GM10266 (cell line): Measurements from ENCODE around the gene TFB1M.

Experiments used
- DNase-seq: peaks from one replicate; pipeline ENCODE4 v3.0.0; 2012; ENCODE audit errors: extremely low spot score
- CTCF ChIP-seq: IDR thresholded peaks from 2 replicates; pipeline ENCODE4 v1.5.1; 2012; ENCODE audit warnings: mild to moderate bottlenecking, low read depth; ENCODE audit not compliant: control insufficient read depth, insufficient read depth; ENCODE audit errors: missing control alignments

The TFB1M gene

DNA sequence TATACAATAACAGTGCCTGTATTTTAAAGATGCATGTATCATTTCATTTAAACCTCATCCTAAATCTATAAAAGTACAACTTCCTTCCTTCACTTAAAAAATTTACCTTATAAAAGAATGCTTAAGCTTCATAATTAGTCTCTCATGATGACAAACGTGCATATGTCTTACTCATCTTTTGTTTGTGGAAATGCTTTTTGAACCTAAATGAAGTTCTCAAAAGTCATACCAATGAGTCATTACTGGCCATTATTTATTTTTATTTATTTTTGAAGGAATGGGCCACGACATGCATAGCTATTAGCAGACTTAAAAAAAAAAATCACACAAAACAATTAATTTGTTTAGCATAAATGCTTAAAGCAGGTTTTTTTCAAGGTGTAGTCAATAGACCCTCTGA is 3.7 kb downstream of the TFB1M start:
- no peak for TF ChIP-seq CTCF
- no peak for DNase-seq

- TF ChIP-seq CTCF: no peak
- DNase-seq: no peak
Measured at GRCh38 chr6:155309150-155309549, 5.1 kb downstream of the TFB1M start.

GRCh38 chr6:155306958-155307357 is 7.3 kb downstream of the TFB1M start:
- TF ChIP-seq CTCF: no peak
- no peak for DNase-seq

DNA sequence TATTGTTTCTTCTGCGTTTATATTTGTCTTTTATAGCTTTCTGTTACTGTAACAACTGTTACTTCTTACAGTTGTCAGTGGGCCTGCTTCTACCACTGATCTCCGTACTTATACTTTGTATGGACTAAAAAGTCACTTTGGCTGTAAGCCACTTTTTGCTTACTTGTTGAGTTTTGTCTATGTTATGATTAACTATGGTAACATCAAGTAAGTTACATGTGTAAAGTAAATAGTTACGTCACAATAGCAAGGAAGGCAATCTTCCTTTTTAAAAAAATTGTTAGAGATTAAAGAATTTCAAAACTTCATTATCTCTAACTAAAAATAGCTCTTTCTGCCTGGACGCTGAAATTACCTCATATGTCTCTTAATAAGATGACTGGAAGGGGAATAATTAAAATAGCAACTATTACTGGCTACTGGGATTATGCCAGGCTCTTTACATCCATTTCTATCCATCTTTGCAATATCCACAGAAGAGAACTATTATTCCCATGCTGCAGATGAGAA is 10.9 kb downstream of the TFB1M start:
- no peak for TF ChIP-seq CTCF
- no peak for DNase-seq

GRCh38 chr6:155301867-155302266 is 12.4 kb downstream of the TFB1M start:
- DNase-seq: no peak
- no peak for TF ChIP-seq CTCF

- DNase-seq: no peak
- TF ChIP-seq CTCF: no peak
Measured at GRCh38 chr6:155297669-155298068, 16.6 kb downstream of the TFB1M start.

DNA sequence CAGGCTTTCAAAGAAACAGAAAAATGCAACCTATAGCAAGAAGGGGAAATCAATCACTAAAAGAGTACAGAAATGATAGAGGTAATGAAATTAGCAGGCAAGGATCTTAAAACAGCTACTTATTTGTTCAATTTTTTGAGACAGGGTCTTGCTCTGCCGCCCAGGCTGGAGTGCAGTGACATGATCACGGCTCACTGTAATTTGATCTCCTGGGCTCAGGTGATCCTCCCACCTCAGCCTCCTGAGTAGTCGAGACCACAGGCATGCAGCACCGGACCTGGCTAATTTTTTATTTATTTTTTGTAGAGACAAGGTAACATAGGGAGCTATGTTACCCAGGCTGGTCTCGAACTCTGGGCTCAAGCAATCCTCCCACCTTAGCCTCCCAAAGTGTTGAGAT is 21.6 kb downstream of the TFB1M start:
- no peak for TF ChIP-seq CTCF
- DNase-seq: no peak
